HG02884 (cell line): ENCODE measurements around the gene AFF3.

Experiments
- ATAC-seq: cut with Tn5 transposase; IDR thresholded peaks from one replicate; pipeline ENCODE4 v1.9.1; 2021; ENCODE audit warnings: mild to moderate bottlenecking, moderate library complexity; ENCODE audit not compliant: unreplicated experiment

The AFF3 gene

GRCh38 chr2:100046961-100047947, 95.1 kb downstream of the AFF3 start:
- ATAC-seq: no peak

GRCh38 chr2:100045000-100045399, 97.4 kb downstream of the AFF3 start:
- ATAC-seq: no peak

- no peak for ATAC-seq
These were observed 98.5 kb downstream of the AFF3 start for GRCh38 chr2:100043891-100044255.

- no peak for ATAC-seq
These were observed 99.1 kb downstream of the AFF3 start for GRCh38 chr2:100043081-100043890.

GRCh38 chr2:100042562-100042961, 99.8 kb downstream of the AFF3 start:
- ATAC-seq: no peak

GRCh38 chr2:100041946-100042345, 100.4 kb downstream of the AFF3 start:
- ATAC-seq: no peak

- ATAC-seq: no peak
These were observed 101.0 kb downstream of the AFF3 start for GRCh38 chr2:100041385-100041784.

- no peak for ATAC-seq
These were observed 101.5 kb downstream of the AFF3 start for GRCh38 chr2:100040906-100041305.

GRCh38 chr2:100039291-100039980, 103.0 kb downstream of the AFF3 start:
- ATAC-seq: no peak

GRCh38 chr2:100038011-100038410, 104.4 kb downstream of the AFF3 start:
- no peak for ATAC-seq

- no peak for ATAC-seq
These were observed 105.6 kb downstream of the AFF3 start for GRCh38 chr2:100036793-100037192.

- no peak for ATAC-seq
These were observed 106.4 kb downstream of the AFF3 start for GRCh38 chr2:100036026-100036425.

GRCh38 chr2:100034431-100034830, 108.0 kb downstream of the AFF3 start:
- no peak for ATAC-seq

- ATAC-seq: no peak
These were observed 108.4 kb downstream of the AFF3 start for GRCh38 chr2:100033976-100034375.

- no peak for ATAC-seq
These were observed 110.8 kb downstream of the AFF3 start for GRCh38 chr2:100031604-100032003.

- ATAC-seq: no peak
These were observed 112.9 kb downstream of the AFF3 start for GRCh38 chr2:100029460-100029859.

- no peak for ATAC-seq
These were observed 120.5 kb downstream of the AFF3 start for GRCh38 chr2:100021791-100022340.

GRCh38 chr2:100019499-100019898, 122.9 kb downstream of the AFF3 start:
- no peak for ATAC-seq

GRCh38 chr2:100018341-100019193, 123.8 kb downstream of the AFF3 start:
- ATAC-seq: no peak

GRCh38 chr2:100017633-100018032, 124.8 kb downstream of the AFF3 start:
- ATAC-seq: no peak
